ENCODE measurements around the gene SOX2. TPM values are rescaled to one million over a fixed set of nuclear protein-coding genes. Genes with fewer than 3 reads are reported as not detected.

SOX2 gene
- total RNA-seq, 2 donors from 2014 or later = 0.25 to 0.35 TPM

DNA sequence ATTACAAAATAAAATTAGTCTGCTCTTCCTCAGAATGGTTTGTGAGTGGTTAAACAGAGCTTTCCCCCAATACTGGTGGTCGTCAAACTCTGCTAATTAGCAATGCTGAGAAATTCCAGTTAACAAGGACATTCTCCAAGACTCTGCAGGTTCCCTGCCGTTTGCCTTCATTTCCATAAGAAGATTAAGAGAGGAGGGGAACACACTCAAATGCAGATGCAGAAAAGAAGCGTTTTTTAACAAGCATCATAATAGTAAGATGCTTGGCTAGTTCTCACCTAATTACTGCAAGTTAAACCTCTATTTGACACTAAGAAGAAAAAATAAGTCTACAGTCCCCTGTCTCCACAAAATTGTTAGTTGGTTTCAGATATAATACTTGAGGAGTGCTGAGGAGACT is 3.7 kb upstream of the SOX2 start:
- H3K4me3 ChIP-seq = no peak overlapping the region
- peaks cover 85% of the 10 kb centered on the region for H3K27me3 ChIP-seq
- no peak for DNase-seq
- no peak overlapping the region for H3K9ac ChIP-seq (ENCODE audit: low read depth in 2 of 2, low read length in 2 of 2)
- no peaks in the 10 kb centered on the region for H3K9me3 ChIP-seq
- intact Hi-C loops (cut with DNase I) = loop anchor here (2.0 to 5.0 kb wide), 2 partner anchors 551 to 909 kb away; no protein-coding TSS in a partner anchor
- no peak overlapping the region for H3K27ac ChIP-seq
- peaks cover 6% of the 10 kb centered on the region for H3K4me1 ChIP-seq
- TF ChIP-seq, protein P1, sequence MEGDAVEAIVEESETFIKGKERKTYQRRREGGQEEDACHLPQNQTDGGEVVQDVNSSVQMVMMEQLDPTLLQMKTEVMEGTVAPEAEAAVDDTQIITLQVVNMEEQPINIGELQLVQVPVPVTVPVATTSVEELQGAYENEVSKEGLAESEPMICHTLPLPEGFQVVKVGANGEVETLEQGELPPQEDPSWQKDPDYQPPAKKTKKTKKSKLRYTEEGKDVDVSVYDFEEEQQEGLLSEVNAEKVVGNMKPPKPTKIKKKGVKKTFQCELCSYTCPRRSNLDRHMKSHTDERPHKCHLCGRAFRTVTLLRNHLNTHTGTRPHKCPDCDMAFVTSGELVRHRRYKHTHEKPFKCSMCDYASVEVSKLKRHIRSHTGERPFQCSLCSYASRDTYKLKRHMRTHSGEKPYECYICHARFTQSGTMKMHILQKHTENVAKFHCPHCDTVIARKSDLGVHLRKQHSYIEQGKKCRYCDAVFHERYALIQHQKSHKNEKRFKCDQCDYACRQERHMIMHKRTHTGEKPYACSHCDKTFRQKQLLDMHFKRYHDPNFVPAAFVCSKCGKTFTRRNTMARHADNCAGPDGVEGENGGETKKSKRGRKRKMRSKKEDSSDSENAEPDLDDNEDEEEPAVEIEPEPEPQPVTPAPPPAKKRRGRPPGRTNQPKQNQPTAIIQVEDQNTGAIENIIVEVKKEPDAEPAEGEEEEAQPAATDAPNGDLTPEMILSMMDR (IDR thresholded peaks at IDR 0.05) = no peak
- no peaks in the 10 kb centered on the region for H3K36me3 ChIP-seq

DNA sequence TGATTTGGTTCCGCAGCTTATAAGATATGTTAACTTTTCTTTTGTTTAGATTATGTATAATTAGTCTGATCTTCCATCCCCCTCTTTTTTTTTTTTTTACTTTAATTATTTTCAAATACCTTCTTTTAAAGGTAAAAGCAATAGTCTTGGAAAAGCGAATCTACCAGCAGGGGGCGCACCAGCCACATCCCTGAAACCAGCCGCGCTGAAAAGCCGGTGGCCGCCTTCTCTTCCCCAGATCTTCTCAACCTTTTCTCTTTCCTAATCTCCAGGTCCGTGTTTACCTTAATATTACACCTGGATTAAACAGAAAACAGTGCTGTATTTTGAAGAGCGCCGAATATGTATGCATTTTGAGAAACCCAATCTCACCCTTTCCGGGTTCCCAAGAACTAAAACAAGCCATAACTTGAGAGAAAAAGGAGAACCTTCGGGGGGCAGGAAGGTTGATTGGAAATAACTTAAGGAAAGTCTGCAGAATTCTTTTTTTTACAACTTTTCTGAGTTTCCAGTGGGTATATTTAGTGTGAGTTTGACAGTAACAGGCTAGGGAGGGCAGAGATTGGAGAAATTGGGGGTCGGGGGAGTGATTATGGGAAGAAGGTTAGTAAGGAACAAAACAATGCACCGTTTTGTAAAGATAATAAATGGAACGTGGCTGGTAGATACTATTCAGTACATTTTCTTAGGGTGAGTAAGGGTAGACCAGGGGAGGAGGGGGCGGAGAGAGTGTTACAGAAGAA is 2.0 kb upstream of the SOX2 start:
- Histone ChIP-seq H3K27ac (no peak overlapping the region), H3K36me3 (no peaks in the 10 kb centered on the region), H3K4me1 (peaks cover 3% of the 10 kb centered on the region), H3K4me3 (no peak overlapping the region), H3K9me3 (no peaks in the 10 kb centered on the region), H3K27me3 (peaks cover 84% of the 10 kb centered on the region), H3K9ac (ENCODE audit: low read depth in 2 of 2, low read length in 2 of 2) (no peak overlapping the region)
- TF ChIP-seq, protein P1 (IDR thresholded peaks at IDR 0.05) = peak; percentile 80
- DNase-seq = peak; percentile 82
- intact Hi-C loops (cut with DNase I) = loop anchor here (2.0 to 5.0 kb wide), 3 partner anchors 549 to 973 kb away; no protein-coding TSS in a partner anchor

DNA sequence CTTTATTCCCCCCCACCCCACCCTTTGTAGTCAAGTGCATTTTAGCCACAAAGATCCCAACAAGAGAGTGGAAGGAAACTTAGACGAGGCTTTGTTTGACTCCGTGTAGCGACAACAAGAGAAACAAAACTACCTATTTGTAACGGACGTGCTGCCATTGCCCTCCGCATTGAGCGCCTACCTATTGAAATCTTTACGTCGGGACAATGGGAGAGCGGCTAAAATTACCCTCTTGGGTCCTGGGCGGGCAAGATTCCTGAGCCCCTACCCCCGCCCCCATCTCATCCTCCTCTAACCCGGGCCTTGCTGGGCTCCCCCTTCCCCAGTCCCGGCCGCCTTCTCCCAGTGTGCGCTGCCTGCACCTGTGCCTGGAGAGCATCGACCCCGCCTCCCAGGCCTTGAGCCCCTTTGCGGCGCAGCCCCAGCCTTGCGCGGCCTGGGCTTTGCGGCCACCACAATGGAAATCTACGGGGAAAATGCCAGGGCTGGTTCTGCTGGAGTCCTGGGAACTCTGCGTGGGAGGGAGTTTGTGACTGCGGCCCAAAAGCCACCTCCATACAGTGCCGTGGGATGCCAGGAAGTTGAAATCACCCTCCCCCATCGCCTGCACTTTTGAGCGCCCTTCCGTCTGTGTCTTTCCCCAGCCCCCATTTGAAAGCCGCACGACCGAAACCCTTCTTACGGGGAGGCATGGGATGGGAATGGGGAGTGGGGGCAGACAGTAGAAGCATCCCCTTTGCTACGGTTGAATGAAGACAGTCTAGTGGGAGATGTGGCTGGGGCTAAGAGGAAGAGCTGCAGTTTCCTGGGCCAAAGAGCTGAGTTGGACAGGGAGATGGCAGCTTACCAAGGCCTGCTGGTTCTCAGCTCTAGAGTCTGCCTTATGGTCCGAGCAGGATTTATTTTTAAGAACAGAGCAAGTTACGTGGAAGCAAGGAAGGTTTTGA is 1.1 kb upstream of the SOX2 start:
- Histone ChIP-seq H3K4me1 (peaks cover 3% of the 10 kb centered on the region), H3K27ac (no peak overlapping the region), H3K4me3 (no peak overlapping the region), H3K27me3 (peaks cover 84% of the 10 kb centered on the region), H3K36me3 (no peaks in the 10 kb centered on the region), H3K9me3 (no peaks in the 10 kb centered on the region), H3K9ac (ENCODE audit: low read depth in 2 of 2, low read length in 2 of 2) (no peak overlapping the region)
- TF ChIP-seq, protein P1 (IDR thresholded peaks at IDR 0.05) = no peak
- no peak for DNase-seq
- intact Hi-C loops (cut with DNase I) = loop anchor here (5.0 kb wide), 1 partner anchor 972 kb away; no protein-coding TSS in a partner anchor

DNA sequence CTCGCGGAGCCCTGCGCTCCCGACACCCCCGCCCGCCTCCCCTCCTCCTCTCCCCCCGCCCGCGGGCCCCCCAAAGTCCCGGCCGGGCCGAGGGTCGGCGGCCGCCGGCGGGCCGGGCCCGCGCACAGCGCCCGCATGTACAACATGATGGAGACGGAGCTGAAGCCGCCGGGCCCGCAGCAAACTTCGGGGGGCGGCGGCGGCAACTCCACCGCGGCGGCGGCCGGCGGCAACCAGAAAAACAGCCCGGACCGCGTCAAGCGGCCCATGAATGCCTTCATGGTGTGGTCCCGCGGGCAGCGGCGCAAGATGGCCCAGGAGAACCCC is 464 bp downstream of the SOX2 start:
- no peak overlapping the region for H3K27ac ChIP-seq
- intact Hi-C loops (cut with DNase I) = loop anchor here (5.0 kb wide), 1 partner anchor 970 kb away; no protein-coding TSS in a partner anchor
- no peak for DNase-seq
- peaks cover 3% of the 10 kb centered on the region for H3K4me1 ChIP-seq
- no peaks in the 10 kb centered on the region for H3K36me3 ChIP-seq
- H3K4me3 ChIP-seq = peak overlapping the region; percentile 21
- TF ChIP-seq, protein P1 (IDR thresholded peaks at IDR 0.05) = no peak
- H3K9ac ChIP-seq (ENCODE audit: low read depth in 2 of 2, low read length in 2 of 2) = no peak overlapping the region
- peaks cover 92% of the 10 kb centered on the region for H3K27me3 ChIP-seq
- no peaks in the 10 kb centered on the region for H3K9me3 ChIP-seq

DNA sequence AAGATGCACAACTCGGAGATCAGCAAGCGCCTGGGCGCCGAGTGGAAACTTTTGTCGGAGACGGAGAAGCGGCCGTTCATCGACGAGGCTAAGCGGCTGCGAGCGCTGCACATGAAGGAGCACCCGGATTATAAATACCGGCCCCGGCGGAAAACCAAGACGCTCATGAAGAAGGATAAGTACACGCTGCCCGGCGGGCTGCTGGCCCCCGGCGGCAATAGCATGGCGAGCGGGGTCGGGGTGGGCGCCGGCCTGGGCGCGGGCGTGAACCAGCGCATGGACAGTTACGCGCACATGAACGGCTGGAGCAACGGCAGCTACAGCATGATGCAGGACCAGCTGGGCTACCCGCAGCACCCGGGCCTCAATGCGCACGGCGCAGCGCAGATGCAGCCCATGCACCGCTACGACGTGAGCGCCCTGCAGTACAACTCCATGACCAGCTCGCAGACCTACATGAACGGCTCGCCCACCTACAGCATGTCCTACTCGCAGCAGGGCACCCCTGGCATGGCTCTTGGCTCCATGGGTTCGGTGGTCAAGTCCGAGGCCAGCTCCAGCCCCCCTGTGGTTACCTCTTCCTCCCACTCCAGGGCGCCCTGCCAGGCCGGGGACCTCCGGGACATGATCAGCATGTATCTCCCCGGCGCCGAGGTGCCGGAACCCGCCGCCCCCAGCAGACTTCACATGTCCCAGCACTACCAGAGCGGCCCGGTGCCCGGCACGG is 991 bp downstream of the SOX2 start:
- H3K27me3 ChIP-seq = peaks cover 94% of the 10 kb centered on the region
- intact Hi-C loops (cut with DNase I) = loop anchor here (5.0 kb wide), 1 partner anchor 970 kb away; no protein-coding TSS in a partner anchor
- no peaks in the 10 kb centered on the region for H3K9me3 ChIP-seq
- no peak for DNase-seq
- no peak overlapping the region for H3K9ac ChIP-seq (ENCODE audit: low read depth in 2 of 2, low read length in 2 of 2)
- H3K27ac ChIP-seq = no peak overlapping the region
- TF ChIP-seq, protein P1 (IDR thresholded peaks at IDR 0.05) = no peak
- H3K4me1 ChIP-seq = peaks cover 3% of the 10 kb centered on the region
- H3K36me3 ChIP-seq = no peaks in the 10 kb centered on the region
- peak overlapping the region; percentile 21 for H3K4me3 ChIP-seq
